NCI-H146 treated with DMSO at 0.1 percent for 48 hours (cell line): ENCODE results near the gene CCDC192.

Experiments
- DNase-seq: peaks from one replicate; lab custom pipeline; 2025; ENCODE audit not compliant: unreplicated experiment; lab: John Stamatoyannopoulos, UW

CCDC192 gene

DNA sequence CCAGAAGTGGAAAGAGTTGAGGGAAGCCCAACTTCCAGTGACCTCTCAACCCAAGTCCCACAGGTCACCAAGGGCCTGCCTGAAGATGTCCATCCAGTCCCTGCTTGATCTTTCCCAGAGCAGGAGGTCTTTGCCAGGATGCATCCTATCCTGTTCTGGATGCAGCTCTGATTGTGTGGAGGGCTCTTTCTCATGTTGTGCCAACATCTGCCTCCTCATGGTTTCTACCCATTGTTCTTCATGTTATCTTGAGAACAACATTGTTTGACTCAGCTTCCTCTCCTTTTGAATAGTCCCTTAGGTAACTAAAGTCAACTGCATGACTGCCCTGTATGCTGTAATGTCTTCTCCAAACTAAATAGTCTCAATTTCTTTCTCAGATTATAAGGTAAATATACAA is 169.3 kb downstream of the CCDC192 start:
- no peak for DNase-seq

GRCh38 chr5:127875235-127876021 is 172.2 kb downstream of the CCDC192 start:
- peak; percentile 47 for DNase-seq

- no peak for DNase-seq
These were observed 173.2 kb downstream of the CCDC192 start for GRCh38 chr5:127876384-127876783.

DNA sequence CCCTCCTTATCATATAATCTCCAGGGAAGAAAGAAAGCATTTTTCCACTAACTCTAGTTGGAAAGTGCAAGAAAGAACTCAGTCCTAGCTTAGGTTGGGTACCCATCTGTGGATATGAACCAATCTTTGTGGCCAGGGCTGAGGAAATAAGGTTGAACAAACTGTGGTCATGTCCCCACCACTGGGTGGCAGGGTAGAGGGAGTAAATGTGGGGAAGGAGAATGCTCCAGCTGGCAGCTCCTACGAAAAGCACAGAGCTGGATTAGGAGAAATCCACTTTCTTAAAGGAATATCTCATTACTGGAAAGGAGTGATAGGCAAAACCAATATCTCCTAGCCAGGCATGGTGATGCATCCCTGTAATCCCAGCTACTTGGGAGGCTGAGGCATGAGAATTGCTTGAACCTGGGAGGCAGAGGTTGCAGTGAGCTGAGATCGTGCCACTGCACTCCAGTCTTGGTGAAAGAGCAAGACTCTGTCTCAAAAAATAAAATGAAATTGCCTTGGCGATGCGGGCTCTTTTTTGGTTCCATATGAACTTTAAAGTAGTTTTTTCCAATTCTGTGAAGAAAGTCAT is 175.1 kb downstream of the CCDC192 start:
- DNase-seq = peak; percentile 47

DNA sequence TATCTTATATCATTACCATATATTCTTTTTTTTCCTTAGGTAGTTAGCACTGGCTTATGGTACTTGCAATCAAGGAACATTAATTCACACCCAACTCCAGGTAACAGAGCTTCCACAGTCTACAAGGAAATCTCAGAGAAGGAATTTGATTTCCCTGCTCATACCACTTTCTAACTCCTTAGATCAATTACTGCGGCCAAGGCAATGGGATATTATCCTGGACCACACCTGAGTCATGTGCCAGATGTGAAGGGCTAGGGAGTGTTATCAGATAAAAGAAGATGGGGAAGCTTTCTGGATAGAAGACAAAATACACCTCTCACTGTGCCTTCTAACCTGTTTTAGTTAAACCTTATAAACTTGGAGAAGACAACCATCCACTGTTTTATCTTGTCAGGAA is 181.2 kb downstream of the CCDC192 start:
- no peak for DNase-seq

DNA sequence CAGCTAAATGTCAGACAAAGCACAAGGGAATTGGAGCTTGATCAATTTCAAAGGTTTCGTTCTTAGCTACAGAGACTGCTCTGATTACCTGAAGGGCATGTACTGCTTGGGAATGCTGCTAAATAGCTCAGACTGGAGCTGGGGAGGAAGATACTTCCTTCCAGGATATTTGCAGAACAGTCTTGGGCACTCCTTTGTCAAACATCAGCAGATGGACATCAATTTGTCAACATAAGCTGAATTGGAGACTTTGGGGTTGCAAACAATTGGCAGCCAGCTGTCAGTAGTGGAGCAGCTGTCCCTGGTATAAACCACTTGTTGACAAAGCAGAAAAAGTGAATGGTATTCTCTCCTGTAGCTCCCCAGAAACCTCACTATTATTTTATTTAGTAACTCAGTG is 182.0 kb downstream of the CCDC192 start:
- DNase-seq = peak; percentile 46

GRCh38 chr5:127886081-127886480 is 182.9 kb downstream of the CCDC192 start:
- DNase-seq = no peak

DNA sequence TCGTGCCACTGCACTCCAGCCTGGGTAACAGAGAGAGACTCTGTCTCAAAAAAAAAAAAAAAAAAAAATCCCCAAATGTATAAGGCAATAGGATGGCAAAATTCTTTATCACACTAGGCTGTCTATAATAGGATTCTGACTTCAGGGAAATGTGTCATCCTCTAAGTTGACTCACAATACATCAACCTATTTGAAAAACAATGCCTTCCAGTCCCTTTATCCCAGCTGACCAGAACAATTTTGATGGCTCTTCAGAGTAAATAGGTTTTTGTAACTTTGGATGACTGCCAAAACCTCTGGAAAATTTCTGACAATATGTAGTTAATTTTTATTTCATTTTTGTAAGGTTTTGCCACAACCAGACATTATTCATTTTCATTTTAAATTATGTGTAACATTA is 184.1 kb downstream of the CCDC192 start:
- no peak for DNase-seq

DNA sequence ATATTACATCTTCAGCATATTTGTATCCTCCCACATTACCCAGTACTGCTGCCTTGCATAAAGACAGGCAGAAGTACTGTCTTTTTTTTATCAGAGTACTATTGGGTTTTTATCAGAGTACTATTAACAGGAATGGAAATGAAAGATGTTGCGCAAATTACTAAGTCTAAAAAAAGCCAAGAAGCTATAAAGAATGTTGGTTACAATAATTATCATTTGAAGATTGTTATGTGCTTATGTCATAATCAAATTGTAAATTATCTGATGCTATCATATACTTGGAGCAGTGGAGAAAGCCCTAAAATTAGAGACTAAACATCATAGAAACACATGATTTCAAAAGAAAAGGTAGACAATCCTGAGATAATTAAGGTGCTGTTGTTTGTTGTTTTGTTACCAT is 188.8 kb downstream of the CCDC192 start:
- DNase-seq = no peak

DNA sequence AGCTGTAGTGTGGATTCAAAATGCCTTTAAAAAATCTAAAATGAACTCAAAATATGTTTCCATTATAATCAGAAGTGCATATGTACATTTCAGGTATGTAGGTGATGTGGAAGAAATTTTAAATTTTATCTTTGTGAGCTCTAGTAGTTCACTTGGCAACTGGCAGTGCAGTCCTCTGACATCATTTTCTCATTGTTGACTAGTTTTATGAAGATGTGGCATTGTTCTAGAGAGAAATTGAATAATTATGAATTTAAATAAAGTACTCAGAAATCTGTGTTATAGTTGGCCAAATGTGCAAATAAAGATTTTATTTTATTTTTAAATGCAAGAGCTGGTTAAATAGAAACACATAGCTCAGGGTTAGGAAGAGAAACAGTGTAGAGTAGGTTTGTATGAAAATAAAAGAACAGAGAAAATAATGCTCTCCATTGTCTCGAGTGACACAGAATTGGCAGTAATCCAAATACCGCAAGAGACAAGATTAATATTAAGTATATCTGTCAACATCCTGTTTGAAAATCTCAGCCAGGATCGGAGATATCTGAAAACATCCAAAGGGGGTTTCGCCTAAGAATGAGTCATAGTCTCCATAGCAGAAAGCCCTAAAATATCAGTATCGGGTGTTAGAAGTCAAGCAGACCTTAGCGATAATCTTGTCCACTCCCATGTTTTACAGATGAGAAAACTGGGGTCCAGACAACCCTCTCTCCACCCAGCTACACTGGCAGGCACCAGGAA is 189.4 kb downstream of the CCDC192 start:
- DNase-seq = peak; percentile 43

DNA sequence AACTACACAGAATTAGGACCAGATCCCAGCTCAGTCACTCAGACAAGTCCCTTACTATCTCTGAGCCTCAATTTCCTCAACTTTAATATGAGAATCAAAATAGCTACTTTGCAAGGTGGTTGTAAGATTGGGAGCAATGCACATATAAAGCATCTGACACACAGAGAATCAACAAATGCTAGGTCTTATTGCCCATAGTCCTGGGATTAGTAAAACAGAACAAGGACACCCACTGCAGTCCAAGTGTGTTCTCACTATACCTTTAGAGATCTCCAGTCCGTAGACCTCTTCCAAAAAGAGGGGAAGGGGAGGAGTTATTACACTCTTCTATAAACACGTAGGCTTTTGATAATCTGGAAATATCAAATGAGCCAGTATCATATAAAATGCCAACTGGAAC is 190.0 kb downstream of the CCDC192 start:
- no peak for DNase-seq

GRCh38 chr5:127894461-127894860 is 191.3 kb downstream of the CCDC192 start:
- no peak for DNase-seq

GRCh38 chr5:127898551-127899213 is 195.5 kb downstream of the CCDC192 start:
- no peak for DNase-seq

GRCh38 chr5:127899214-127899610 is 196.0 kb downstream of the CCDC192 start:
- DNase-seq = no peak

- no peak for DNase-seq
These were observed 203.5 kb downstream of the CCDC192 start for GRCh38 chr5:127906562-127907204.

DNA sequence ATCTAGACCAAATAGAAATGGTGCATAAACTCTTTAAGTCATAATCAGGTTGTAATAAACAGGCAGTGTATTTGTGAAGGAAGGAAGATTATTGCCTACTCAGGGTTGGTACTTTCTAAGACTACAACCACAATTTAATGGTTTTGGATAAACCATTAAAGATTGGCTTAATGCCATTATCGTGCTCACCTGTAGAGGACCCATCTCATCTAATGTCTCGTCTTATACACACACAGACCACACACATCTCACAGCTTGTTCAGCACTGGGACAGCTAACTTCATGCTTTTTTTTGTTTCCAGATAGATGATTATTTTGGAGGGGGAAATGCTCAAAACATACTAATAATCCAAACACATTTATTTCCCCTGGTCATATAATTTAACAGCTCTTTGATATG is 204.7 kb downstream of the CCDC192 start:
- DNase-seq = no peak

DNA sequence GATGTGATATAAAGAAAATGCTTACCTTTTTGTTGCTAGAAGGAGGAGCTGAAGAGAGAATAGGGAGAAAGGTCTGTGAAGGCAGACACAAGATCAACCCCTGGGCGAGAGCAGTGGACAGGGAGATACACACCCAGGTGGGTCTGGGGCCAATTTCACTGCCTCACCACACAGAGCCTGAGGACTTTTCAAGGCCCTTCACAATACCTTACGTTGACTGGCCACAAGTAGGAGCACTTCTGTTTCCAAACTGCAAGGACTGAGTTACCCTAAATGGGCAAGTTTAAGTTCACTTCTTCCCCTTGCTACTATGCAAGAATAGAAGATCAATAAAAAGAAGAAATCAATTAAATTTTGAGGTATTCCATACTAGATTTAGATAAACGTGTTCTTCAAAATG is 205.9 kb downstream of the CCDC192 start:
- DNase-seq = peak; percentile 19

DNA sequence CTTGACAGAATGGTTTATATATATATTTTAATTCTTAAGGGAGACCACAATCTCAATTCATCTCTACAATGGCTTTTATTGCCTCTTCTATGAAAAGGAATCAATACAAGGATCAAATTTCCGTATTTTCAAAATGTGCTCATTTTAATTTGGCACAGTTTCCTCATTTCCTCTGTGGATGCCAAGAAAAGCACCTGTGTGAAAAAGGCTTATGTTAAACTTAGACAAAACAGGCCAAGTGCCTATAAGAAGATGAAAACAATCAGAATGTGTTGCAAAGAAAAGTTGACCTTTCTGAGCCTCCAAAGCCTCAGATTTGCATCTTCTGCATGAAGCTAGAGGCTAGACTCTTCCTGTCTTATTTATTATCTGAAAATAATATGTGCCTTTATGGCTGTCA is 206.6 kb downstream of the CCDC192 start:
- DNase-seq = peak; percentile 34

- peak; percentile 37 for DNase-seq
These were observed 207.2 kb downstream of the CCDC192 start for GRCh38 chr5:127910307-127910956.

DNA sequence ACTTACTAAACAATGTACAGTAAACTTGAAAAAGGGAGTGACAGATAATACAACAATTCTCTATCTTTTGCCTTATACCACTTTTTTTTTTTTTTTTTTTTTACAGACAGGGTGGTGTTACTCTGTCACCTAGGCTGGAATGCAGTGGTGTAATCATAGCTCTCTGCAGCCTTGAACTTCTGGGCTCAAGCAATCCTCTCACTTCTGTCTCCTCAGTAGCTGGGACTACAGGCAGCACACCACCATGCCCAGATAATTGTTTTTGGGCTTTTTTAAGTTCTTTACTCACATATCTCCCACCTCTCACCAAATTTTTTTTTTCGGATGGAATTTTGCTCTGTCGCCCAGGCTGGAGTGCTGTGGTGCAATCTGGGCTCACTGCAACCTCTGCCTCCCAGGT is 208.4 kb downstream of the CCDC192 start:
- DNase-seq = no peak

GRCh38 chr5:127912411-127912810 is 209.2 kb downstream of the CCDC192 start:
- no peak for DNase-seq
